HG03066 (cell line): ENCODE results near the gene EPB41L3.
"Not testable (repeated sequence)": the region's sequence is repeated elsewhere in the genome, so short reads cannot be mapped to it uniquely, and the experiment has no call there.

Experiments
- ATAC-seq: cut with Tn5 transposase; IDR thresholded peaks from one replicate; pipeline ENCODE4 v1.9.1; 2021; ENCODE audit warnings: low read depth; ENCODE audit not compliant: unreplicated experiment

EPB41L3 gene

GRCh38 chr18:5503740-5504139, 40.1 kb downstream of the EPB41L3 start:
- no peak for ATAC-seq

GRCh38 chr18:5500158-5500939, 43.4 kb downstream of the EPB41L3 start:
- ATAC-seq = no peak

DNA sequence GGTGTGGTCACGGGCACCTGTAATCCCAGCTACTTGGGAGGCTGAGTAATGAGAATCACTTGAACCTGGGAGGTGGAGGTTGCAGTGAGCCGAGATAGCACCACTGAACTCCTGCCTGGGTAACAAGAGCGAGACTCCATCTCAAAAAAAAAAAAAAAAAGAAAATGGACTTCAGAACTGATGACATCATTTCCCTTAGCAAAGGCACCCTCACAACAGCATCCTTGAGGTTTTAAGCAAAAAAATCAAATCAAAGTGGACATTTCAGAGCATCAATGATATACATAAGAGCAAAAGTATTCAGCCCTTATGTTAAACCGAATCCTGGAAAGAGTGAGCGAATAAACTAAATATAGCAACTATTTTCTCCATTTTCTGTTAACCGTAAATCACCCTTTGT, 45.3 kb downstream of the EPB41L3 start:
- ATAC-seq = no peak

- no peak for ATAC-seq
Observed at GRCh38 chr18:5496305-5496704, 47.5 kb downstream of the EPB41L3 start.

DNA sequence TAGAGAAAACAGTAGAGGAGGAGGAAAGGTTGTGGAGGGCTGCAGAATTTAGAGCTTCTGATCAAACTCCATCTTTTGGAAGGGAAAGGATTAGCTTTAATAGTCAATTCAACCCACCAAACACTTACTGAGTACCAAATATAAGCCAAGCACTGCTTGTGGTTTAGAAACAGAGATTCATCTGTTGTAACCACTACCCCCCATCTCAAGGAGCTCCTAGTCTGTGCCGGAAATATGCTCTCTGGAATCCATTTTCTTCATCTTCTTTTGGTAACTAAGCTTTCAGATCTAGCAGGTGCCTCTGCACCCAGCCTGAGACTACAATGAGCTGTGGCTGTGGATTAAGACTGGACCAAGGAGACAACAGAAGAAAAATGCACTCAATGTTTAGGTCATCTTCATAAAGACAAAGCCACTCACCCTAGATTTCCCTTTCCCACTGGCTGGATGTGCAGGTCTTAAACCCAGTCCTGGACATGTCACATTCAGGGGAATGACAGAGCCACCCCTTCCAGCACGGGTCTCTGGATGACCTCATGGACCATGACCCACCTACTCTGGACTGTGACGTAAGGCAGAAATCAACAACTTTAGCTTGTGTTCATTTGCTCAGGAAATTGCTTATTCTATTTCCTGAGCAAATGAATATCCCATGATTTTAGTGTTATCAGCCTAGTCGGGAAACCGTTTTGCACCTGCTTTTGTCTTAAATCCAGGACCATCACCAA, 52.9 kb downstream of the EPB41L3 start:
- ATAC-seq = no peak

- no peak for ATAC-seq
Observed at GRCh38 chr18:5488844-5489243, 55.0 kb downstream of the EPB41L3 start.

- not testable (repeated sequence) for ATAC-seq
Observed at GRCh38 chr18:5488044-5488443, 55.8 kb downstream of the EPB41L3 start.

DNA sequence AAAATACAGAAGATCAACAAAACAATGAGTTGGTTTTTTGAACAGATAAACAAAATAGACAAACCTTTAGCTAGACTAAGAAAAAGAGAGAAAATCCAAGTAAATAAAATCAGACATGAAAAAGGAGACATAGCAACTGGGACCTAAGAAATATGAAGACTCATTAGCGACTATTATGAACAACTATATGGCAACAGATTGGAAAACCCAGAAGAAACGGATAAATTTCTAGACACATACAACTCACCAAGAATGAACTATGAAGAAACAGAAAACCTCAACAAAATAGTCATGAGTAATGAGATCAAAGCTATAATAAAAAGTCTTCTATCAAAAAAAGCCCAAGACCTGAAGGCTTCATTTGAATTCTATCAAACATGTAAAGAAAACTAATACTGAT, 59.3 kb downstream of the EPB41L3 start:
- ATAC-seq = no peak

- no peak for ATAC-seq
Observed at GRCh38 chr18:5481621-5482020, 62.2 kb downstream of the EPB41L3 start.

DNA sequence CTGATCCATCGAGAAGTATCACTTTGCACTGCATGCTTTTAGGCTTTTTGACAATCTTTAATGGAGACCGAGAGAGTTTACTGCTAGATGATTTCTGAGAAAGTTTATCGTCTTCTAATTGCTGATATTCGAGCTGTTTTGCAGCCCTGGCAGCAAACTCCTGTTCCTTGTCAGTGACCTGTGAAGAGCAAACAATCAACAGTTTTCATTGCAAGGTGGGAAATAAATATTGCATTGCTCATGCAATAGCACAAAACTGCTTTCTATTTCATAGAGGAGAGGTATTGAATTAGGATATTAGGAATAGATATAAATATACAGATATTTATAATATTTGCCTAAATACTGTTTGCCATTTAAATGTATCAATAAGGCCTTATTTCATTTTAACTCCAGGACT, 65.5 kb downstream of the EPB41L3 start:
- ATAC-seq = no peak

GRCh38 chr18:5476961-5477800, 66.6 kb downstream of the EPB41L3 start:
- ATAC-seq = no peak

DNA sequence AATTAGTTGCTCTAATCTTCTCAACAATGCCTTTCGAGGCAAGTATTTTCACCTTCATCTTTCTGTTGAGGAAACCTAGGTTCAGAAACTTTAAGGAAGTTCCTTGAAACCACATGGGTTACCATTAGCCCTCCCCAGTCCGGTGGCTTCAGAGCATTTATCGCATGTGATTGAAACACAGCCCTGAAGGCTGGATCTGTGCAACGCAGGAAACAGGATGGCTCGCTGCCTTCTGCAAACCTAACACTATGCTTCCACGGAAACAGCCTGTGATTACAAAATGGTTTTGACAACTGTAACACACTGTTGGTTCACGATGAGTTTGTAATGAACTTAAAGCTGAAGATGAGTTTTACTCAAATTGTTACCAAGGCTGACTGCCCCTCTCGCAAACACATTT, 68.5 kb downstream of the EPB41L3 start:
- no peak for ATAC-seq

DNA sequence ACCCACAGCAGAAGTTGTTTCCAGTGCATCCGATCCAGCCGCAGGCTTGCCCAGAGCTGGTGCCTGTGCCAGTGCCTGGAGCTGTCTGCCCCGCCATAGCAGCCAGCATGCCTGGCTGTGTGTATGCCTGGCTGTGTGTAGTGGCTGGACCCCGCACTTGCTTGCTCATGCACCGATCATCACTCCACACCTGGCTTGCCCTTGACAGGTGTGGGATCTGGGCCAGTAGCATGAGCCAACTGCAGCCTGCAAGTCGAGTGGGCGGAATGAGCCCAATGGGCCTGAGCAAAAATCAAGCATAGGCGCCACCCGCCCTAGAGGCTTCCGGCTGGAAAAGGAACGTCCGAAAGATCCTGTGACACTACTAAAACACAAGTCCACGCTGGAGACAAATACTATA, 74.5 kb downstream of the EPB41L3 start:
- no peak for ATAC-seq

GRCh38 chr18:5468394-5468793, 75.4 kb downstream of the EPB41L3 start:
- ATAC-seq = no peak

DNA sequence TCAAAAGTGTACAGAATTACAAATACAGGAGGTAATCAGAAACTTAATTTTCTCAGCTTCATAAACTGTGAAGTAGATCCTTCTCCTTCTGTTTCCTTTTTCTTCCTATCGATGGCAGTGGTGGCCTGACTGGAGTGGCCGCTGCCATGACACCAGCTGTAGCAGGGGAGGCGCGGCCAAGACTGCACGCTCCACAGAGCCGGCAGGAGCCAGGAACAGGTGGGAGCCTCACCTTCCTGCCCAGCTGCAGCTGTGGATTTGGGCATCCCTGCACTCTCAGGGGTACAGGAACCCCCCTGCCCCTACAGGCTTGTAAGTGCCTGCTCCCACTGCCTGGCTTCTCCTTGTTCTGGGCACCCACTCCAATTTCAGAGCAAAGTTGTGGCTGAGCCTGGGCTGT, 76.1 kb downstream of the EPB41L3 start:
- ATAC-seq = no peak

- no peak for ATAC-seq
Observed at GRCh38 chr18:5466256-5466655, 77.5 kb downstream of the EPB41L3 start.

DNA sequence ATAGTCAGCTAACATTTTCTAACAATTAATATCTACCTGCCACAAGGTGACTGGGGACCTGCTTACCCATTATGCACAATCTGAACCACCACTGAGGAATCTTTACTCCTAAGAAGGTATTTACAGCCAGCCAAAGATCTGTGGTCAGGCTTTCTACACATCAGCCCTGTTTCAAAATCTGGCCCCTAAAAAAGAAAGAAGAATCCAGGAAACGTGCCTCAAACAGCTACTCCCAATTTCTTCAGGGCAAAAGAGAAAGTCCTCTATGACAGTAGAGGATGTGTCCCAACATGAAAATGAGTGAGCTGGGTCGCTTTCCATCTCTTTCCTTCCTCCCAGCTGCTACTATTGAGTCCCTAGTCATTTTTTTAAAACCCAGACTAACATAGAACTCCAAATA, 79.5 kb downstream of the EPB41L3 start:
- ATAC-seq = no peak

GRCh38 chr18:5463831-5464230, 80.0 kb downstream of the EPB41L3 start:
- ATAC-seq = no peak

- no peak for ATAC-seq
Observed at GRCh38 chr18:5463390-5463789, 80.4 kb downstream of the EPB41L3 start.

DNA sequence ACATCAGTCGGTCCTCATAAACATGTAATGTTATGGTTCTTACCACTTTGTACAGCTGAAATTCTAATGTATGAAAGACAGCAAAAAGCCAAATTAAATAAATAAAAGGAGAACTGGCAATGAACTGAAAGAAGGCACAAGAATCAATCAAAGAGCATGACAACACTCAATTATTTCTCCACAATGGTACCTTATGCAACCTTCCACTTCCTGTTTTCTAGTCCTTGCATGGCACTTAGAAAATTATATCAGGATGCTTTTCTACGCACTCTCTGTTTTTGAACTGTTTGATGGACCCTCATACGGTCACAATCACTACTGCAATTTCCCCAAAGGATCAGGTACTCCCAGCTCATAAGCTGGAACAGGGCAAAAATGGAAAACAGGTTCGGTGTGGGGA, 81.6 kb downstream of the EPB41L3 start:
- ATAC-seq = no peak

GRCh38 chr18:5461041-5461440, 82.8 kb downstream of the EPB41L3 start:
- ATAC-seq = no peak
